NB4 (cell line): ENCODE measurements around the gene PPIL1.

Experiments used
- CTCF ChIP-seq: IDR thresholded peaks from one replicate; pipeline ENCODE4 v1.5.1; 2012; ENCODE audit warnings: low read depth, low read length
- MAX ChIP-seq: IDR thresholded peaks from 2 replicates; pipeline ENCODE4 v1.6.1; 2011; ENCODE audit warnings: low read depth, low read length
- MYC ChIP-seq: IDR thresholded peaks from 2 replicates; pipeline ENCODE4 v1.6.1; 2011; ENCODE audit warnings: low read depth, low read length
- POLR2A ChIP-seq: IDR thresholded peaks from 2 replicates; pipeline ENCODE4 v1.6.1; 2011; ENCODE audit warnings: mild to moderate bottlenecking; ENCODE audit not compliant: insufficient read length; ENCODE audit errors: extremely low read depth

GRCh38 chr6:36862848-36863382, 11.7 kb downstream of the PPIL1 start:
- no peak for TF ChIP-seq CTCF
- no peak for TF ChIP-seq POLR2A
- TF ChIP-seq MYC: no peak
- no peak for TF ChIP-seq MAX
